ENCODE measurements around the gene SLC39A9.

GRCh38 chr14:69376439-69376838 is 22.1 kb upstream of the SLC39A9 start:
- TF ChIP-seq GATA3 (IDR thresholded peaks at IDR 0.05; ENCODE audit: low read depth, low read length) (no peak), GATA2 (IDR thresholded peaks at IDR 0.05; ENCODE audit: low read depth, low read length) (no peak)
